Keratinocyte (primary cell): ENCODE data around the gene STK11. TPM values are rescaled to one million over a fixed set of nuclear protein-coding genes. Genes with fewer than 3 reads are reported as not detected.

Source experiments
- DNase-seq: peaks from one replicate; pipeline ENCODE4 v3.0.0-alpha.2; 2011; ENCODE audit warnings: low read depth, missing footprints, low spot score
- FAIRE-seq: peaks from 2 replicates; lab custom pipeline; 2011; peaks lifted over from hg19 to GRCh38; lab: Jason Lieb, UNC
- H2AFZ ChIP-seq: 2 replicates; pipeline ENCODE4 v1.6.0; 2012; ENCODE audit warnings: low read length, control low read depth, inconsistent platforms; ENCODE audit not compliant: control insufficient read depth
- H3K27ac ChIP-seq: 2 replicates; pipeline ENCODE4 v1.5.1; 2011; ENCODE audit warnings: low read length; ENCODE audit not compliant: control insufficient read depth, insufficient read depth
- H3K27me3 ChIP-seq: 3 replicates; pipeline ENCODE4 v1.6.0; 2011; ENCODE audit warnings: low read length; ENCODE audit not compliant: control insufficient read depth, insufficient read depth; ENCODE audit errors: extremely low read depth
- H3K36me3 ChIP-seq, 2 experiments: 2 replicates in 1 of 2; 3 replicates in 1 of 2; pipeline ENCODE4 v1.5.1; 2011; ENCODE audit warnings: low read length in 2 of 2, mild to moderate bottlenecking in 1 of 2; ENCODE audit not compliant: control insufficient read depth in 2 of 2, insufficient read depth in 2 of 2; ENCODE audit errors: extremely low read depth in 1 of 2
- H3K4me1 ChIP-seq: 3 replicates; pipeline ENCODE4 v1.5.1; 2011; ENCODE audit warnings: low read length; ENCODE audit not compliant: control insufficient read depth, insufficient read depth; ENCODE audit errors: extremely low read depth
- H3K4me2 ChIP-seq: 3 replicates; pipeline ENCODE4 v1.6.0; 2011; ENCODE audit warnings: low read depth, low read length; ENCODE audit not compliant: control insufficient read depth, insufficient read depth; ENCODE audit errors: extremely low read depth
- H3K4me3 ChIP-seq, 3 experiments: fragments of 200-600 bp in 1 of 3; sonication (generic) in 1 of 3; 2 replicates in 2 of 3; 3 replicates in 1 of 3; pipeline ENCODE4 v1.5.1; 2011 to 2016; ENCODE audit warnings: low read length in 3 of 3, mild to moderate bottlenecking in 3 of 3, control low read depth in 2 of 3, inconsistent platforms in 1 of 3, low read depth in 1 of 3, mixed read lengths in 1 of 3, mixed run types in 1 of 3, moderate library complexity in 1 of 3; ENCODE audit not compliant: control insufficient read depth in 2 of 3, insufficient read depth in 2 of 3; ENCODE audit errors: extremely low read depth in 1 of 3
- H3K79me2 ChIP-seq: 2 replicates; pipeline ENCODE4 v1.6.0; 2012; ENCODE audit warnings: low read length; ENCODE audit not compliant: control insufficient read depth, insufficient read depth
- H3K9ac ChIP-seq: 3 replicates; pipeline ENCODE4 v1.6.0; 2011; ENCODE audit warnings: low read length; ENCODE audit not compliant: control insufficient read depth, insufficient read depth; ENCODE audit errors: extremely low read depth
- H3K9me1 ChIP-seq: 3 replicates; pipeline ENCODE4 v1.6.0; 2011; ENCODE audit warnings: low read length; ENCODE audit not compliant: control insufficient read depth, insufficient read depth; ENCODE audit errors: extremely low read depth
- H3K9me3 ChIP-seq: 2 replicates; pipeline ENCODE4 v1.5.1; 2012; ENCODE audit warnings: low read depth, low read length; ENCODE audit not compliant: control insufficient read depth
- H4K20me1 ChIP-seq: 3 replicates; pipeline ENCODE4 v1.6.0; 2011; ENCODE audit warnings: low read length; ENCODE audit not compliant: control insufficient read depth, insufficient read depth; ENCODE audit errors: extremely low read depth
- CTCF ChIP-seq, 3 experiments: IDR thresholded peaks in 1 of 3; conservative IDR thresholded peaks in 1 of 3; optimal IDR thresholded peaks in 1 of 3; 2 replicates in 2 of 3; 3 replicates in 1 of 3; pipeline versions ENCODE3 to v1.5.1; 2011; ENCODE audit warnings: low read length in 3 of 3, mild to moderate bottlenecking in 3 of 3, moderate library complexity in 2 of 3, control low read depth in 1 of 3, inconsistent platforms in 1 of 3; ENCODE audit not compliant: insufficient read depth in 2 of 3; ENCODE audit errors: extremely low read depth in 1 of 3
- EZH2 ChIP-seq: IDR thresholded peaks from one replicate; pipeline ENCODE4 v1.6.1; 2012; ENCODE audit warnings: inconsistent platforms, mild to moderate bottlenecking, low read length, moderate library complexity
- dilution Hi-C: fragments of 300-500 bp; cut with MboI; formaldehyde crosslinking; loops from one replicate; pipeline ENCODE4 v1.7.0; 2020; ENCODE audit warnings: low sequenced_read_pairs; ENCODE audit not compliant: extremely low pct_ligation_motif_present
- polyA plus RNA-seq, 5 experiments: library from polyadenylated mRNA; depleted of rRNA in 3 of 5; stranded (reverse) in 3 of 5; stranded (forward) in 1 of 5; unstranded in 1 of 5; fragments of >200 nt; gene quantifications; 1 replicate in 1 of 5; 2 replicates in 3 of 5; 3 replicates in 1 of 5; pipeline versions ENCODE4 v1.2.1 to v1.2.3, GENCODE V29; 2011 to 2012; ENCODE audit warnings: missing spikeins in 2 of 5, low read depth in 1 of 5, low replicate concordance in 1 of 5

The STK11 gene
- polyA plus RNA-seq, 1 donor (not counting 4 experiments of a cell fraction or from before 2014, with no cell fraction given) = 24.6 TPM

GRCh38 chr19:1219786-1220476 lies 14.4 kb downstream of the STK11 start:
- no peak for FAIRE-seq
- Histone ChIP-seq H3K9me1 (no peaks in the 10 kb centered on the region), H3K4me3 (no peak overlapping the region), H3K27me3 (no peaks in the 10 kb centered on the region), H3K27ac (no peak overlapping the region), H3K4me1 (peaks cover 16% of the 10 kb centered on the region), H3K9me3 (no peaks in the 10 kb centered on the region), H3K79me2 (peaks cover 45% of the 10 kb centered on the region), H3K36me3 (peaks cover 19 to 27% of the 10 kb centered on the region in 2 experiments), H3K4me2 (no peak overlapping the region), H3K9ac (no peak overlapping the region), H4K20me1 (peaks cover 5% of the 10 kb centered on the region), H2AFZ (no peak overlapping the region)
- dilution Hi-C loops = no loop called here
- TF ChIP-seq CTCF (optimal IDR thresholded peaks at IDR 0.05 in 1 of 3, IDR thresholded peaks at IDR 0.05 in 1 of 3, conservative IDR thresholded peaks at IDR 0.05 in 1 of 3; ENCODE audit: extremely low read depth in 1 of 3, insufficient read depth in 2 of 3, low read length in 3 of 3) = no peak
- no peak for TF ChIP-seq EZH2
- no peak for DNase-seq

- peaks cover 10% of the 10 kb centered on the region for H3K4me1 ChIP-seq
- no peak overlapping the region for H2AFZ ChIP-seq
- no peak overlapping the region for H3K4me2 ChIP-seq
- DNase-seq = no peak
- H3K27ac ChIP-seq = no peak overlapping the region
- FAIRE-seq = no peak
- no peaks in the 10 kb centered on the region for H3K9me1 ChIP-seq
- no peaks in the 10 kb centered on the region for H3K27me3 ChIP-seq
- no peak overlapping the region for H3K9ac ChIP-seq
- no peak overlapping the region for H3K4me3 ChIP-seq
- H3K9me3 ChIP-seq = no peaks in the 10 kb centered on the region
- H3K36me3 ChIP-seq = peaks cover 19 to 27% of the 10 kb centered on the region in 2 experiments
- H3K79me2 ChIP-seq = peaks cover 40% of the 10 kb centered on the region
- H4K20me1 ChIP-seq = peaks cover 5% of the 10 kb centered on the region
- dilution Hi-C loops = no loop called here
- no peak for TF ChIP-seq EZH2
Observed at GRCh38 chr19:1220477-1220930, 14.9 kb downstream of the STK11 start.
